H1 (cell line): ENCODE measurements around the gene THAP2. TPM values are rescaled to one million over a fixed set of nuclear protein-coding genes. Genes with fewer than 3 reads are reported as not detected.

Experiments used
- CTCF ChIA-PET: fragments of 300-600 bp; sonication (Branson Sonifier 250); formaldehyde crosslinking; loops from one replicate; lab custom pipeline; 2021; ENCODE audit not compliant: partially characterized antibody; lab: Charles Lee
- POLR2A ChIA-PET: fragments of 300-600 bp; sonication (Branson Sonifier 250); formaldehyde crosslinking; loops from one replicate; lab custom pipeline; 2021; ENCODE audit warnings: inconsistent platforms; ENCODE audit not compliant: partially characterized antibody; lab: Charles Lee
- DNase-seq, 2 experiments: peaks; one replicate each; pipeline versions ENCODE4 v3.0.0 to v3.0.0-alpha.2; 2010 to 2022; ENCODE audit warnings: low spot score in 2 of 2, low read depth in 1 of 2, mixed read lengths in 1 of 2
- FAIRE-seq: peaks from 2 replicates; lab custom pipeline; 2011; peaks lifted over from hg19 to GRCh38; lab: Jason Lieb, UNC
- H2AFZ ChIP-seq: 2 replicates; pipeline ENCODE4 v1.8.1; 2012; ENCODE audit warnings: low read length, inconsistent platforms
- H2AK5ac ChIP-seq: 2 replicates; pipeline ENCODE4 v1.6.1; 2013; ENCODE audit warnings: low read depth, low read length
- H2BK120ac ChIP-seq: replicated peaks from 2 replicates; pipeline ENCODE3; 2013; ENCODE audit warnings: low read depth, low read length, inconsistent platforms
- H2BK12ac ChIP-seq: 2 replicates; pipeline ENCODE4 v1.6.1; 2013; ENCODE audit warnings: low read depth, low read length
- H2BK15ac ChIP-seq: 2 replicates; pipeline ENCODE4 v1.6.1; 2013; ENCODE audit warnings: low read length
- H2BK20ac ChIP-seq: 2 replicates; pipeline ENCODE4 v1.6.1; 2013; ENCODE audit warnings: low read length
- H2BK5ac ChIP-seq: 2 replicates; pipeline ENCODE4 v1.6.1; 2013; ENCODE audit warnings: low read depth, low read length
- H3K14ac ChIP-seq: 2 replicates; pipeline ENCODE4 v1.6.1; 2013; ENCODE audit warnings: inconsistent platforms; ENCODE audit not compliant: insufficient read length
- H3K18ac ChIP-seq: 2 replicates; pipeline ENCODE4 v1.6.1; 2013; ENCODE audit warnings: low read length; ENCODE audit errors: extremely low read depth
- H3K23ac ChIP-seq: 2 replicates; pipeline ENCODE4 v1.6.1; 2013; ENCODE audit warnings: inconsistent platforms; ENCODE audit not compliant: insufficient read length
- H3K23me2 ChIP-seq: 2 replicates; pipeline ENCODE4 v1.6.1; 2013; ENCODE audit warnings: low read depth, low read length
- H3K27ac ChIP-seq: 2 replicates; pipeline ENCODE4 v1.6.1; 2011; ENCODE audit warnings: low read depth, low read length, inconsistent platforms
- H3K27me3 ChIP-seq, 4 experiments: replicated peaks in 1 of 4; 1 replicate in 1 of 4; 2 replicates in 3 of 4; pipeline versions ENCODE4 v1.6.1 to v1.8.1; 2011 to 2013; ENCODE audit warnings: low read length in 3 of 4, mild to moderate bottlenecking in 3 of 4, inconsistent platforms in 2 of 4, mixed read lengths in 2 of 4, moderate library complexity in 1 of 4; ENCODE audit not compliant: control insufficient read depth in 3 of 4, insufficient read depth in 3 of 4; ENCODE audit errors: extremely low read depth in 1 of 4
- H3K36me3 ChIP-seq, 4 experiments: 2 replicates each; pipeline versions ENCODE4 v1.6.1 to v1.8.1; 2011 to 2013; ENCODE audit warnings: mild to moderate bottlenecking in 4 of 4, low read length in 3 of 4, moderate library complexity in 2 of 4, control low read depth in 1 of 4, inconsistent platforms in 1 of 4; ENCODE audit not compliant: insufficient read depth in 4 of 4, control insufficient read depth in 2 of 4
- H3K4ac ChIP-seq: replicated peaks from 2 replicates; pipeline ENCODE3; 2013; ENCODE audit warnings: low read length, low read depth, mixed read lengths, inconsistent platforms; ENCODE audit not compliant: insufficient read length
- H3K4me1 ChIP-seq, 4 experiments: replicated peaks in 1 of 4; 1 replicate in 1 of 4; 2 replicates in 3 of 4; pipeline versions ENCODE4 v1.6.1 to v1.8.1; 2011 to 2013; ENCODE audit warnings: low read length in 3 of 4, inconsistent platforms in 2 of 4, mixed read lengths in 1 of 4; ENCODE audit not compliant: insufficient read depth in 4 of 4, control insufficient read depth in 3 of 4
- H3K4me2 ChIP-seq, 2 experiments: 2 replicates each; pipeline versions ENCODE4 v1.6.1 to v1.8.1; 2011 to 2013; ENCODE audit warnings: low read depth in 2 of 2, low read length in 2 of 2, control low read depth in 1 of 2, inconsistent platforms in 1 of 2, mild to moderate bottlenecking in 1 of 2; ENCODE audit not compliant: insufficient read depth in 1 of 2
- H3K4me3 ChIP-seq, 4 experiments: fragments of 200-600, 300-600 bp in 1 of 4; sonication (generic), shearing (Covaris generic), sonication (Bioruptor Twin) in 1 of 4; 2 replicates each; pipeline versions ENCODE4 v1.5.1 to v1.8.1; 2011 to 2016; ENCODE audit warnings: low read length in 4 of 4, low read depth in 3 of 4, control low read depth in 2 of 4, inconsistent platforms in 2 of 4, mild to moderate bottlenecking in 2 of 4, mixed read lengths in 1 of 4, moderate library complexity in 1 of 4; ENCODE audit not compliant: insufficient read depth in 2 of 4; ENCODE audit errors: extremely low read depth in 1 of 4
- H3K56ac ChIP-seq: replicated peaks from 2 replicates; pipeline ENCODE3; 2013; ENCODE audit warnings: low read depth, mild to moderate bottlenecking, mixed read lengths, low read length, inconsistent platforms; ENCODE audit not compliant: insufficient read length
- H3K79me1 ChIP-seq: 2 replicates; pipeline ENCODE4 v1.6.1; 2013; ENCODE audit warnings: low read depth, low read length, control low read depth
- H3K79me2 ChIP-seq, 2 experiments: 2 replicates each; pipeline versions ENCODE4 v1.6.1 to v1.8.1; 2012 to 2013; ENCODE audit warnings: low read length in 2 of 2, mild to moderate bottlenecking in 2 of 2, inconsistent platforms in 1 of 2; ENCODE audit not compliant: insufficient read depth in 2 of 2, control insufficient read depth in 1 of 2
- H3K9ac ChIP-seq, 4 experiments: replicated peaks in 1 of 4; 1 replicate in 1 of 4; 2 replicates in 3 of 4; pipeline versions ENCODE4 v1.6.1 to v1.8.1; 2011 to 2013; ENCODE audit warnings: low read depth in 3 of 4, low read length in 3 of 4, control low read depth in 2 of 4, mild to moderate bottlenecking in 2 of 4, moderate library complexity in 2 of 4, inconsistent platforms in 1 of 4; ENCODE audit errors: extremely low read depth in 1 of 4
- H3K9me3 ChIP-seq, 2 experiments: 2 replicates each; pipeline versions ENCODE4 v1.6.1 to v1.8.1; 2012 to 2013; ENCODE audit warnings: mild to moderate bottlenecking in 2 of 2, moderate library complexity in 2 of 2, control low read depth in 1 of 2, inconsistent platforms in 1 of 2, low read depth in 1 of 2, low read length in 1 of 2, mixed read lengths in 1 of 2; ENCODE audit not compliant: insufficient read depth in 2 of 2
- H4K20me1 ChIP-seq, 2 experiments: replicated peaks in 1 of 2; 2 replicates each; pipeline versions ENCODE3 to v1.8.1; 2011 to 2013; ENCODE audit warnings: inconsistent platforms in 2 of 2, low read length in 2 of 2, mild to moderate bottlenecking in 1 of 2; ENCODE audit not compliant: insufficient read depth in 2 of 2, control insufficient read depth in 1 of 2
- H4K5ac ChIP-seq: 2 replicates; pipeline ENCODE4 v1.6.1; 2013; ENCODE audit warnings: low read length, low read depth, mixed read lengths, inconsistent platforms; ENCODE audit not compliant: insufficient read length
- H4K8ac ChIP-seq: 2 replicates; pipeline ENCODE4 v1.8.0; 2013; ENCODE audit warnings: mild to moderate bottlenecking, moderate library complexity, low read length, inconsistent platforms; ENCODE audit not compliant: insufficient read depth; ENCODE audit errors: extremely low read depth
- H4K91ac ChIP-seq: replicated peaks from 2 replicates; pipeline ENCODE3; 2013; ENCODE audit warnings: low read length, mixed read lengths, inconsistent platforms; ENCODE audit not compliant: insufficient read length
- CBX5 ChIP-seq: fragments of 300-800, 300-1000 bp; sonication (generic); IDR thresholded peaks from 2 replicates; pipeline ENCODE4 v1.7.1; 2016; ENCODE audit warnings: antibody characterized with exemption, low read length, low read depth
- CHD1 ChIP-seq: IDR thresholded peaks from 2 replicates; pipeline ENCODE4 v1.6.1; 2012; ENCODE audit warnings: low read depth, low read length, improper control_type of control experiment
- MAFK ChIP-seq: IDR thresholded peaks from 2 replicates; pipeline ENCODE4 v1.6.1; 2012; ENCODE audit warnings: low read depth, mild to moderate bottlenecking, improper control_type of control experiment, low read length
- NANOG ChIP-seq: IDR thresholded peaks from 2 replicates; pipeline ENCODE4 v1.6.1; 2011; ENCODE audit warnings: low read length, low read depth, mild to moderate bottlenecking, inconsistent platforms; ENCODE audit not compliant: insufficient read depth, poor library complexity, severe bottlenecking
- NRF1 ChIP-seq: IDR thresholded peaks from 2 replicates; pipeline ENCODE4 v1.6.1; 2011; ENCODE audit warnings: mild to moderate bottlenecking, low read depth, low read length, improper control_type of control experiment
- POLR2AphosphoS5 ChIP-seq: IDR thresholded peaks from 2 replicates; pipeline ENCODE4 v1.6.1; 2011; ENCODE audit warnings: low read depth, low read length
- POU5F1 ChIP-seq: IDR thresholded peaks from 2 replicates; pipeline ENCODE4 v1.6.1; 2011; ENCODE audit warnings: low read depth, mild to moderate bottlenecking, low read length, moderate library complexity
- RAD21 ChIP-seq, 2 experiments: IDR thresholded peaks in 1 of 2; conservative IDR thresholded peaks in 1 of 2; 2 replicates each; pipeline ENCODE4 v1.6.1; 2011; ENCODE audit warnings: low read depth in 2 of 2, low read length in 2 of 2, improper control_type of control experiment in 1 of 2, inconsistent platforms in 1 of 2, mild to moderate bottlenecking in 1 of 2, moderate library complexity in 1 of 2
- TBP ChIP-seq: IDR thresholded peaks from 2 replicates; pipeline ENCODE4 v1.6.1; 2011; ENCODE audit warnings: low read depth, low read length, improper control_type of control experiment
- WGBS, 2 experiments: shearing (Covaris generic) in 1 of 2; methylation state at CpG; one replicate each; pipeline versions ENCODE4 v1.1.6 to v1.1.7; 2013 to 2015; ENCODE audit warnings: low lambda C conversion rate in 2 of 2, mixed read lengths in 2 of 2, inconsistent platforms in 1 of 2, low coverage in 1 of 2, missing lambda C conversion rate in 1 of 2; ENCODE audit not compliant: insufficient replicate concordance in 2 of 2, insufficient coverage in 1 of 2, insufficient read length in 1 of 2; ENCODE audit errors: extremely low coverage in 1 of 2, missing lambda C conversion rate in 1 of 2; 5-methylcytosine and 5-hydroxymethylcytosine counted together
- polyA plus RNA-seq, 7 experiments: library from polyadenylated mRNA; depleted of rRNA in 3 of 7; stranded (reverse) in 5 of 7; unstranded in 2 of 7; fragments of >200 nt in 5 of 7; fragments of 200-250 nt in 2 of 7; gene quantifications; 1 replicate in 5 of 7; 2 replicates in 1 of 7; 4 replicates in 1 of 7; pipeline versions ENCODE4 v1.2.1 to v1.2.3, GENCODE V29; 2011 to 2013; ENCODE audit warnings: missing spikeins in 2 of 7, mixed read lengths in 2 of 7
- total RNA-seq: library from RNA; stranded (reverse); fragmentation: NEBNext Ultra II Directional; extraction: Animal tissue kit (Norgen Biotek cat#: 25700); gene quantifications from 2 replicates; pipeline ENCODE4 v1.2.1, GENCODE V29; 2021
- TF ChIP-seq, protein P1 (sequence below): IDR thresholded peaks from 2 replicates; pipeline ENCODE4 v1.6.1; 2011; ENCODE audit warnings: low read depth, mild to moderate bottlenecking, low read length; ENCODE audit not compliant: insufficient read depth

Gene THAP2
- total and polyA plus RNA-seq, 2 of the 8 experiments (the other 6 are each of a cell fraction or from before 2014, with no cell fraction given) = 1.8 to 5.3 TPM

- H3K4me3 ChIP-seq = peak within 1 kb of the TSS; percentile 46 to 78 (median 70)
- H2BK12ac ChIP-seq = peak within 1 kb of the TSS; percentile 50; the same call in 1 of the 2 replicates
- no peak within 1 kb of the TSS for H3K4ac ChIP-seq
- H3K9me3 ChIP-seq = no peaks in the 10 kb centered on the region
- peaks cover 2% of the 10 kb centered on the region; the same call in 1 of the 2 replicates for H3K23me2 ChIP-seq
- H4K91ac ChIP-seq = peak within 1 kb of the TSS; percentile 66
- DNase-seq (peak; percentile 49 to 86), FAIRE-seq (no peak)
- peak within 1 kb of the TSS; percentile 98 for H4K8ac ChIP-seq
- peak within 1 kb of the TSS; percentile 97 for H4K5ac ChIP-seq
- H2BK15ac ChIP-seq = 0 out of 2 replicates have a peak within 1 kb of the TSS, but pooled peaks have one; percentile 35
- peak within 1 kb of the TSS; percentile 67; the same call in 1 of the 2 replicates for H2BK5ac ChIP-seq
- H3K56ac ChIP-seq = peak within 1 kb of the TSS; percentile 93
- 1% methylated on average over 61 of the region's 63 CpGs; no CpG with 5 or more reads in 1 of the 2 experiments for WGBS, 2 experiments
- no peak within 1 kb of the TSS for H3K14ac ChIP-seq
- peak within 1 kb of the TSS; percentile 86 for H3K18ac ChIP-seq
- H2BK20ac ChIP-seq = no peak within 1 kb of the TSS
- no peaks in the 10 kb centered on the region for H4K20me1 ChIP-seq
- peak within 1 kb of the TSS; percentile 49 to 79 (median 63); a peak in 5 of 7 replicates for H3K9ac ChIP-seq
- no peak within 1 kb of the TSS for H2AK5ac ChIP-seq
- H3K23ac ChIP-seq = no peak within 1 kb of the TSS
- no peaks in the 10 kb centered on the region for H3K79me1 ChIP-seq
- H3K79me2 ChIP-seq = no peaks in the 10 kb centered on the region
- no peak within 1 kb of the TSS for H2BK120ac ChIP-seq
- ChIA-PET POLR2A (interaction anchor here (0.6 to 6.1 kb wide), 15 partner anchors 9 to 137 kb away, joined by 3 to 81 read pairs (median 4); partner anchors contain the start of genes THAP2 and ZFC3H1), CTCF (interaction anchor here (1.1 to 4.1 kb wide), 8 partner anchors 9 to 62 kb away, joined by 3 to 21 read pairs (median 7); partner anchors contain the start of genes THAP2 and ZFC3H1)
- H2AFZ ChIP-seq = peak within 1 kb of the TSS; percentile 94
- no peaks in the 10 kb centered on the region for H3K4me1 ChIP-seq
- peak within 1 kb of the TSS; percentile 89 for H3K27ac ChIP-seq
- no peaks in the 10 kb centered on the region for H3K27me3 ChIP-seq
- peak within 1 kb of the TSS; percentile 32 to 72 for H3K4me2 ChIP-seq
- no peaks in the 10 kb centered on the region for H3K36me3 ChIP-seq
- TF ChIP-seq MAFK = no peak
- TF ChIP-seq CHD1 = no peak
- TF ChIP-seq NANOG = no peak
- TF ChIP-seq NRF1 = peak; percentile 67
- peak; percentile 92 for TF ChIP-seq POLR2AphosphoS5
- TF ChIP-seq RAD21 (IDR thresholded peaks at IDR 0.05 in 1 of 2, conservative IDR thresholded peaks at IDR 0.05 in 1 of 2; ENCODE audit: low read depth in 2 of 2, low read length in 2 of 2) = no peak; a peak in 2 of 4 replicates
- TF ChIP-seq TBP = peak; percentile 81
- no peak for TF ChIP-seq POU5F1
- TF ChIP-seq, protein P1, sequence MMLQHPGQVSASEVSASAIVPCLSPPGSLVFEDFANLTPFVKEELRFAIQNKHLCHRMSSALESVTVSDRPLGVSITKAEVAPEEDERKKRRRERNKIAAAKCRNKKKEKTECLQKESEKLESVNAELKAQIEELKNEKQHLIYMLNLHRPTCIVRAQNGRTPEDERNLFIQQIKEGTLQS = 0 out of 2 replicates have a peak, but pooled peaks have one; percentile 22
- TF ChIP-seq CBX5 = no peak
Observed at GRCh38 chr12:71685914-71686657, 22.0 kb downstream of the THAP2 start, which contains the start of gene TMEM19. Gene TMEM19, plus strand, starts transcription at chr12:71686082. Its CDS starts 599 bp downstream, at chr12:71686681.
